Anterior cingulate cortex (tissue), 58 donors: ENCODE data around the gene DIDO1.

Experiments used
- DNase-seq, 58 donors: peaks; one replicate each; lab custom pipeline; 2025; lab: John Stamatoyannopoulos, UW

Gene DIDO1

GRCh38 chr20:62828511-62829230, 97.6 kb downstream of the DIDO1 start:
- no peak for DNase-seq

DNA sequence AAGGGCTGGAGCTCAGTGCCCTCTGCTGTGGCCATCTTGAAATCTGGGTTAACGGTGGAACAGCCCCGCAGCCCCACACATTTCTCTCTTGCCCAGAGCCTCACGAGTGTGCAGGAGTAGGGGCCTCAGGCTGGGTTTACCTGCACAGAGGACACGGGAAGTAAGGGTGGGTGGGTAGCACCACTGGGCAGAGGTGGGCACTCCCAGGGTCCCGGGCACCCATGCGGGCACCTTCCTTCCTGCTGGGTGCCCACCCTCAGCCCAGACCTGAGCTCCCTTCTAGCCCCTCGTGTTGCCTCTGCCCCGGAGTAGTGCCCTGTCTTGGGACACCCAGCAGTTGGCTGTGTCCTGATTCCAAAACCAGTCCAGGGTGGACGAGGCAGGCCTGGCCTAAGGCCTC, 98.3 kb downstream of the DIDO1 start:
- no peak for DNase-seq
